K562 (cell line): ENCODE measurements around the gene UBE2E3. TPM values are rescaled to one million over a fixed set of nuclear protein-coding genes. Genes with fewer than 3 reads are reported as not detected.

Experiments used
- ATF1 ChIP-seq, 2 experiments: fragments of 450-650 bp in 1 of 2; IDR thresholded peaks; 2 replicates each; pipeline ENCODE4 v1.6.1; 2016; ENCODE audit warnings: missing compliant biosample characterization in 1 of 2, missing genetic modification characterization in 1 of 2
- CBX1 ChIP-seq: sonication (generic); IDR thresholded peaks from 2 replicates; pipeline ENCODE4 v1.6.1; 2016; ENCODE audit warnings: antibody characterized with exemption, low read depth, mild to moderate bottlenecking
- CHD1 ChIP-seq: fragments of 200-600 bp; sonication (generic); IDR thresholded peaks from one replicate; pipeline ENCODE4 v1.6.1; 2012; ENCODE audit warnings: mild to moderate bottlenecking, moderate library complexity, low read length, inconsistent platforms
- FOXM1 ChIP-seq, 2 experiments: fragments of 450-650 bp in 1 of 2; sonication (generic) in 1 of 2; formaldehyde crosslinking in 1 of 2; IDR thresholded peaks; 2 replicates each; pipeline versions ENCODE4 v1.6.1 to v1.9.0; 2017 to 2022; ENCODE audit warnings: low read depth in 2 of 2, mild to moderate bottlenecking in 2 of 2, missing genetic modification reagents in 1 of 2, moderate library complexity in 1 of 2
- HMGN3 ChIP-seq: IDR thresholded peaks from 2 replicates; pipeline ENCODE4 v1.6.1; 2011; ENCODE audit warnings: borderline replicate concordance, low read depth, mild to moderate bottlenecking, mixed read lengths, low read length; ENCODE audit not compliant: insufficient read length; ENCODE audit errors: extremely low read depth
- LCOR ChIP-seq: sonication (generic); formaldehyde crosslinking; IDR thresholded peaks from 2 replicates; pipeline ENCODE4 v1.8.0; 2022; ENCODE audit warnings: mild to moderate bottlenecking, missing genetic modification reagents
- POLR2AphosphoS5 ChIP-seq: IDR thresholded peaks from 2 replicates; pipeline ENCODE4 v1.6.1; 2011; ENCODE audit warnings: mild to moderate bottlenecking, low read depth, low read length, moderate library complexity; ENCODE audit not compliant: control insufficient read depth, insufficient read depth
- RB1 ChIP-seq: fragments of 450-650 bp; IDR thresholded peaks from 2 replicates; pipeline ENCODE4 v1.6.1; 2017; ENCODE audit warnings: low read depth, mild to moderate bottlenecking
- TSC22D4 ChIP-seq: fragments of 450-650 bp; IDR thresholded peaks from 2 replicates; pipeline ENCODE4 v1.6.1; 2016; ENCODE audit warnings: missing genetic modification characterization, missing biosample characterization, control low read depth
- ZBED1 ChIP-seq: IDR thresholded peaks from 2 replicates; pipeline ENCODE4 v1.6.1; 2014
- polyA plus RNA-seq, 8 experiments: library from polyadenylated mRNA; depleted of rRNA in 4 of 8; stranded (reverse) in 5 of 8; unstranded in 3 of 8; fragments of >200 nt; fragmentation: Nextera tagmentation in 2 of 8; fragmentation: Illumina TruSeq in 1 of 8; extraction: Ambion mirVana in 2 of 8; extraction: Trizol in 1 of 8; gene quantifications; 2 replicates each; pipeline versions ENCODE4 v1.2.1 to v1.2.3, GENCODE V29; 2011 to 2014; ENCODE audit warnings: inconsistent platforms in 1 of 8, missing spikeins in 1 of 8
- total RNA-seq, 7 experiments: library from RNA; depleted of rRNA in 6 of 7; stranded (reverse); fragments of >200 nt in 6 of 7; fragmentation: Illumina TruSeq in 2 of 7; extraction: Trizol in 2 of 7; gene quantifications; 2 replicates each; pipeline versions ENCODE4 v1.2.1 to v1.2.3, GENCODE V29; 2011 to 2021; ENCODE audit warnings: low replicate concordance in 1 of 7
- TF ChIP-seq, protein P1 (sequence below): fragments of 450-650 bp; formaldehyde crosslinking; IDR thresholded peaks from 2 replicates; pipeline ENCODE4 v1.4.0; 2020; ENCODE audit warnings: mild to moderate bottlenecking, moderate library complexity
- TF ChIP-seq, protein P2 (sequence below), 2 experiments: IDR thresholded peaks in 1 of 2; conservative IDR thresholded peaks in 1 of 2; 2 replicates each; pipeline ENCODE4 v1.6.1; 2016; ENCODE audit warnings: low read depth in 2 of 2, mild to moderate bottlenecking in 1 of 2, missing compliant biosample characterization in 1 of 2, missing genetic modification characterization in 1 of 2, moderate library complexity in 1 of 2
- TF ChIP-seq, protein P3 (sequence below), 2 experiments: IDR thresholded peaks; 2 replicates each; pipeline ENCODE4 v1.6.1; 2012; ENCODE audit warnings: improper control_type of control experiment in 2 of 2, low read depth in 2 of 2, low read length in 2 of 2, borderline replicate concordance in 1 of 2

UBE2E3 gene
- total and polyA plus RNA-seq, 9 of the 15 experiments (the other 6 are each of a cell fraction or from before 2014, with no cell fraction given) = 58.2 to 173 (median 78.0) TPM

DNA sequence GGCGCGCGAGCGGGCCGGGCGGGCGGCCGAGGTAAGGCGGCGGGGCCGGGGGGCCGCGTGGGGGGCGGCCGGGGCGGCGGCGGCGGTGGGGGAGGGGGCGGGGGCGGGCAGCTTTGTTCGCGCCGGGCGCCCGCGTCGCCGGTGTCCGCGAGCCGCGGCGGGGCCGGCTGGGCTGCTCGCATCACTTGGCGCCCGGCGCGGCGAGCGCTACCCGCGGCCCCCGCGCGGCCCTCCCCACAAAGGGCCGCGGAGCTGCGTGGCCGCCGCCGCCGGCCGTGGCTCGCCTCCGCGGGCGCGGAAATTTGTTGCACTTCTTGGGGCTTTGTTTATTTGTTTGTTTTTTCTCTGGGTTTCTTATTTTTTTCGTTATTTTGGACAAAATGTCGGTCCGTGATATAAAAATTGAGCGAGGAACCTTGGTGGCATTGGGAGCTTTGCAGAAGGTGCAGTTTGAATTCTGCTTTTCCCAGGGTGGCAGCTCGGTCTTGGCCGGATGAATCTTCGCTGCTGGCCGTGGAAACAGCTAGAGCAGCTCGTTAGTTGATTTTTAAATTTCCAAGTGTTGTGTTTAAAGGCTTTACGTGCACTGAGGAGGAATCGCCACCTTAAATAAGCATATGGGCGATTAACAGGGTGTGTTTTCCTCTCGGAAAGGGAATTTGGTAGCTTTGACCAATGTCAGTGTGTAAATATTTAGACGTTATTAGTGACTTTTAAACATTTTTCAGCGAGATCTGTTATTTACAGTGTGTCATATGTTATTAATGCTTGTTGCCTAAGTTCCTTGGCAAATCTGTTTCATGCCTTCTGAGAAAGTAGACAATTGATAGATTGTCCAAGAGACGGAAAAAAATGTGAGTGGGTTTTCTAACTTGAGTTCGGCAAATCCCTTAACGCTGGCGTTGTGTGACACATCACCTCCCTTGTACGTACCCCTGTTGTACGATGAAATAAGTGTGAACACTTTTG is 822 bp downstream of the UBE2E3 start (continued):
- TF ChIP-seq HMGN3 = peak; percentile 6
- TF ChIP-seq, protein P1, sequence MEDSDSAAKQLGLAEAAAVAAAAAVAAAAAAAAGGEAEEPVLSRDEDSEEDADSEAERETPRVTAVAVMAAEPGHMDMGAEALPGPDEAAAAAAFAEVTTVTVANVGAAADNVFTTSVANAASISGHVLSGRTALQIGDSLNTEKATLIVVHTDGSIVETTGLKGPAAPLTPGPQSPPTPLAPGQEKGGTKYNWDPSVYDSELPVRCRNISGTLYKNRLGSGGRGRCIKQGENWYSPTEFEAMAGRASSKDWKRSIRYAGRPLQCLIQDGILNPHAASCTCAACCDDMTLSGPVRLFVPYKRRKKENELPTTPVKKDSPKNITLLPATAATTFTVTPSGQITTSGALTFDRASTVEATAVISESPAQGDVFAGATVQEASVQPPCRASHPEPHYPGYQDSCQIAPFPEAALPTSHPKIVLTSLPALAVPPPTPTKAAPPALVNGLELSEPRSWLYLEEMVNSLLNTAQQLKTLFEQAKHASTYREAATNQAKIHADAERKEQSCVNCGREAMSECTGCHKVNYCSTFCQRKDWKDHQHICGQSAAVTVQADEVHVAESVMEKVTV (CRISPR knock-in tag) = no peak
- peak; percentile 54 for TF ChIP-seq CHD1
- peak; percentile 43; the same call in 1 of the 2 replicates for TF ChIP-seq FOXM1 (IDR thresholded peaks at IDR 0.05; ENCODE audit: low read depth)
- no peak for TF ChIP-seq FOXM1 (CRISPR knock-in tag; IDR thresholded peaks at IDR 0.05; ENCODE audit: low read depth)
- TF ChIP-seq, protein P2, sequence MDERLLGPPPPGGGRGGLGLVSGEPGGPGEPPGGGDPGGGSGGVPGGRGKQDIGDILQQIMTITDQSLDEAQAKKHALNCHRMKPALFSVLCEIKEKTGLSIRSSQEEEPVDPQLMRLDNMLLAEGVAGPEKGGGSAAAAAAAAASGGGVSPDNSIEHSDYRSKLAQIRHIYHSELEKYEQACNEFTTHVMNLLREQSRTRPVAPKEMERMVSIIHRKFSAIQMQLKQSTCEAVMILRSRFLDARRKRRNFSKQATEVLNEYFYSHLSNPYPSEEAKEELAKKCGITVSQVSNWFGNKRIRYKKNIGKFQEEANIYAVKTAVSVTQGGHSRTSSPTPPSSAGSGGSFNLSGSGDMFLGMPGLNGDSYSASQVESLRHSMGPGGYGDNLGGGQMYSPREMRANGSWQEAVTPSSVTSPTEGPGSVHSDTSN (CRISPR knock-in tag; IDR thresholded peaks at IDR 0.05; ENCODE audit: low read depth) = no peak
- TF ChIP-seq, protein P2 (tag; conservative IDR thresholded peaks at IDR 0.05; ENCODE audit: low read depth) = peak; percentile 31; the same call in 1 of the 2 replicates
- peak; percentile 8; the same call in 1 of the 2 replicates for TF ChIP-seq ZBED1
- TF ChIP-seq LCOR = no peak
- TF ChIP-seq ATF1 (CRISPR knock-in tag; IDR thresholded peaks at IDR 0.05) = no peak
- 0 out of 2 replicates have a peak, but pooled peaks have one; percentile 32 for TF ChIP-seq ATF1 (tag; IDR thresholded peaks at IDR 0.05)
- TF ChIP-seq POLR2AphosphoS5 = peak; percentile 17; the same call in 1 of the 2 replicates
- no peak for TF ChIP-seq TSC22D4 (tag)
- TF ChIP-seq, protein P3, sequence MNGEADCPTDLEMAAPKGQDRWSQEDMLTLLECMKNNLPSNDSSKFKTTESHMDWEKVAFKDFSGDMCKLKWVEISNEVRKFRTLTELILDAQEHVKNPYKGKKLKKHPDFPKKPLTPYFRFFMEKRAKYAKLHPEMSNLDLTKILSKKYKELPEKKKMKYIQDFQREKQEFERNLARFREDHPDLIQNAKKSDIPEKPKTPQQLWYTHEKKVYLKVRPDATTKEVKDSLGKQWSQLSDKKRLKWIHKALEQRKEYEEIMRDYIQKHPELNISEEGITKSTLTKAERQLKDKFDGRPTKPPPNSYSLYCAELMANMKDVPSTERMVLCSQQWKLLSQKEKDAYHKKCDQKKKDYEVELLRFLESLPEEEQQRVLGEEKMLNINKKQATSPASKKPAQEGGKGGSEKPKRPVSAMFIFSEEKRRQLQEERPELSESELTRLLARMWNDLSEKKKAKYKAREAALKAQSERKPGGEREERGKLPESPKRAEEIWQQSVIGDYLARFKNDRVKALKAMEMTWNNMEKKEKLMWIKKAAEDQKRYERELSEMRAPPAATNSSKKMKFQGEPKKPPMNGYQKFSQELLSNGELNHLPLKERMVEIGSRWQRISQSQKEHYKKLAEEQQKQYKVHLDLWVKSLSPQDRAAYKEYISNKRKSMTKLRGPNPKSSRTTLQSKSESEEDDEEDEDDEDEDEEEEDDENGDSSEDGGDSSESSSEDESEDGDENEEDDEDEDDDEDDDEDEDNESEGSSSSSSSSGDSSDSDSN (IDR thresholded peaks at IDR 0.05; ENCODE audit: borderline replicate concordance in 1 of 2, low read depth in 2 of 2, low read length in 2 of 2) = peak in 1 of 2 experiments; percentile 67; a peak in 1 of 4 replicates
- peak; percentile 58; the same call in 1 of the 2 replicates for TF ChIP-seq RB1
- no peak for TF ChIP-seq CBX1
